GM18909 (cell line): ENCODE results near the gene SNX14.
"Not testable (repeated sequence)": the region's sequence is repeated elsewhere in the genome, so short reads cannot be mapped to it uniquely, and the experiment has no call there.

Experiments
- ATAC-seq: cut with Tn5 transposase; IDR thresholded peaks from one replicate; pipeline ENCODE4 v1.9.1; 2021; ENCODE audit warnings: mild to moderate bottlenecking; ENCODE audit not compliant: unreplicated experiment, poor library complexity

The SNX14 gene

DNA sequence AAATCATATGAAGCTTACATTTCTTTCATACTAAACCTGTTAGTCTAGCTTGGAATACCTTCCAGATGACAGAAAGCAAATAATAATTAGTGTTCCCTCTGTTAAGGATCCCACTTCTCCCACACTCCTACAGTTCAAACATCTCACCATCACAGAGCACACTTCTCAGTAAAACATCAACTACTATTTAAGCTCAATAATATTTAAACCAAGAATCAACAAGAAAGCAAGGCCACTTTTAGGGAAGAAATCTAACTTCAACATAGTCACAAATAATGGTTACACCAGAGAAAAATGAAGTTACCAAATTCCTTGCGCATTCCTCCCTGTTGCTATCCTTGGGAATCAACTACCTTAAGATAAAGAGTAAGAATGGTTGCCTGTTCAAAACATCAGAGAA, 1.6 kb downstream of the SNX14 start:
- ATAC-seq: no peak

DNA sequence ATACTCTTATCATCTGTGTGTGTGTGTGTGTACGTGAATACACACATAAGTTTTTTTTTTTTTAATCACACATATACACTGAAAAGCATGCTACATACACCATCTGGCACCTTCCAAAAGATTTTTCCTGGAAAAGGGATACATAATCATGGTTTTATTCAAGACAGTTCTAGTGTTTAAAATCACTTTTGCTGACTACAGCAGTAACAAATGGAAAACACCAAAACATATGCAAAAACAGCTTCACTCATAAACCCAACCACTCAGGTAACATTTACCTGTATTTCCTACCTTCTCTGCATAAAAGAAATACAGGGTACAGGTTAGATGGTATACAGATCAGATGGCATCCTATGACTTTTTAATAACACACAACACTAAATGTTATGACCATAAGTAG, 2.5 kb downstream of the SNX14 start:
- ATAC-seq: no peak

DNA sequence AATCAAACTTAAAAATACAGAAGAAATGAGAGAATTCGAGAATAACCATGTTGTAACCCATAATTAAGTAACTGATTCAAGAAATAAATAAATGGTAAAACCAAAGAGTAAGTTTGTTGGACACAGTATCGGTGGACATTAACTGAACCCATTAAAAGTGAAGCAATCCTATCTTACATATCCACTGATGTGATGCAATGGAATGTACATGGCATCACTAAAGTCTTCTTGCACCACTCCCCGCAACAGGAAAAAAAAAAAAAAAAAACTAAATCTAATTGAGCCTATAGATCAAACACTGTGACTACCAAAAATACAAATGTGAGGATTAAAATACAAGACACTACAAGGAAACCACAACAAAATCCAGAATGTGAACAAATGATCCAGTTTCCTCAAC, 7.9 kb downstream of the SNX14 start:
- no peak for ATAC-seq

DNA sequence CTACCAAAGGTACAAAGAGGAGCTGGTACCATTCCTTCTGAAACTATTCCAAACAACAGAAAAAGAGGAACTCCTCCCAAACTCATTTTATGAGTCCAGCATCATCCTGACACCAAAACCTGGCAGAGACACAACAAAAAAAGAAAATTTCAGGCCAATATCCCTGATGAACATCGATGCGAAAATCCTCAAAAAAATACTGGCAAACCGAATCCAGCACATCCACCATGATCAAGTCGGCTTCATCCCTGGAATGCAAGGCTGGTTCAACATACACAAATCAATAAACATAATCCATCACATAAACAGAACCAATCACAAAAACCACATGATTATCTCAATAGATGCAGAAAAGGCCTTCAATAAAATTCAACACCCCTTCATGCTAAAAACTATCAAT, 10.8 kb downstream of the SNX14 start:
- not testable (repeated sequence) for ATAC-seq

DNA sequence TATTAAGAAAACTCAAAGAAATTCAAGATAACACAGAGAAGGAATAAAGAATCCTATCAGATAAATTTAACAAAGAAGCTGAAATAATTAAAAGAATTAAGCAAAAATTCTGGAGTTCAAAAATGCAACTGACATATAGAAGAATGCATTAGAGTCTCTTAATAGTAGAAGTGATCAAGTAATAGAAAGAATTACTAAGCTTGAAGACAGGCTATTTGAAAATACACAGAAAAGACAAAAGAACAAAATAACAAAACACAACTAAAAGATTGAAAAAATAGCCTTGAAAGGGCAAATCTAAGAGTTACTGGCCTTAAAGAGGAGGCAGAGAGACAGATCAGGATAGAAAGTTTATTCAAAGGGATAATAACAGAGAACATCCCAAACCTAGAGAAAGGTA, 12.1 kb downstream of the SNX14 start:
- no peak for ATAC-seq

DNA sequence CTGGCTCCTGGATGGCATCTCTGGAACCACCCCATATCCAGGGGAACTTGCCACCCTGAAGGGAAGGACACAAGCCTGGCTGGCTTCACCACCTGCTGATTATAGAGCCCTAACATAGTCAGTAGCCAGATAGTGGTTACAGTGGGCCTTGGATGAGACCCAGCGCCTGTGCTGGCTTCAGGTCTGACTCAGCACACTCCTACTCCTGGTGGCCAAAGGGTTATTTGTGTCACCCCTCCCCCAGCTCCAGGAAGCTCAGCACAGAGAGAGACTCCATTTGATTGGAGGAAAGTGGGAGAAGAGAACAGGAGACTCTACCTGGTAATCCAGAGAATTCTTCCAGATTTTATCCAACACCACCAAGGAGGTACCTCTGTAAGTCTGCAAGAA, 12.8 kb downstream of the SNX14 start:
- peak; percentile 84 for ATAC-seq

DNA sequence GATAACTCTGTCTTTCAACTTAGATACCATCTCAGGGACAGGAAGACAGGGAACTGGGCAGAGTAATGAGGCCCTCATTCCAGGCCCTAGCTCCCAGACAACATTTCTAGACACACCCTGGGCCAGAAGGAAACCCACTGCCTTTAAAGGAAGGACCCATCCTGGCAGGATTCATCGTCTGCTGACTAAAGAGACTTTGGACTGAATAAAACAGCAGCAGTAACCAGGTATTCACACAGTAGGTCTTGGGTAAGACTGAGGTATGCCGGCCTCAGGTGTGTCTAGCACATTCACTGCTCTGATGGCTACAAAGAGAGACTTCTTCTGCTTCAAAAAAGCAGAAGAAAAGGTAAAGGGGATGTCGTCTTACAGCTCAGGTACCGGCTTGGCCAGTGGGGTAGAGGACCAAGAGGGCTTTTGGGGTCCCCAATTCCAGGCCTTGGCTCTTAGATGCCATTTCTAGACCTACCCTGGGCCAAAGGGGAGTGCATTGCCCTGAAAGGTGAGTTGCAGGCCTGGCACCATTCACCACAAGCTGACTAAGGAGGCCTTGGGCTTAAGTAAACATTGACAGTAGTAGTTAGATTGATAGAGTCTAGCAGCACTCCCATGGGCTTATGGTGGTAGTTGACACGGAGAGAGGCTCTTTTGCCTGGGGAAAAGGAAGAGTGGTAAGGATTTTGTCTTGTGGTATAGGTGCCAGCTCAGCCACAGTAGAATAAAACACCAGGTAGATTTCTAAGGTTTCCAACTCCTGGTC, 13.4 kb downstream of the SNX14 start:
- peak; percentile 16 for ATAC-seq

DNA sequence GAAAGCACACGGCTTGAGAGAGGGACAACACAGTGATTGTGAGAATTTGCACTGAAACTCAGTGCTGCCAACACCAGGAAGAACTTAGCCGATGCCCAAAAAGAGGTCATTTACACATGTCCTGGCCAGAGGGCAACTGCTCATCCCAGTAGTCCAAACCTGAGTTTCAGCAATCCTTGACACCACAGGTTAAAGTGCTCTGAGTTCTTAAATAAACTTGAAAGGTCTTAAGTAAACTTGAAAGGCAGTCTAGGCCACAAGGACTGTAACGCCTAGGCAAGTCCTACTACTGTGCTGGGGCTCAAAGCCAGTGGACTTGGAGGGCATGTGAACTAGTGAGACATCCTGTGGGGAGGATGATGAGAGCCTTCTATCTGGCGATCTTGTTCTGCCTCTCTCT, 14.1 kb downstream of the SNX14 start:
- no peak for ATAC-seq

DNA sequence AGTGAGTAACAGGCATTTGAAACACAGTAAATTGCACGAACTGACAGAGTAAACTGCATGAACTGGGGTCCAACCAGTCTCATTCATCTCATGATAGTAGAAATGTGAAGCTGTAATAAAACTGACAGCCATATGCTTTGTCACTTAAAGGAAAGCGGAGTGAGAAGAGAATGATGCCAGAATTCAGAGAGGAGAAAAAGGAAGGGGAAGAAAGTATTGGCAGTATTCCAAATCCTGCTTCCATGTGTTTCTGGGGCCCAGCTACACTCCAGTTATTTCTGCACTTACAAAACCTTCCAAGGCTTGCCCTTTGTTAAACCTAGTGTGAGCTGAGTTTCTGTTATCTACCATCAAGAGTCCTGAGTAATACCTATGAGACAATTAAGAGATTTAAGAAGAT, 17.2 kb downstream of the SNX14 start:
- ATAC-seq: no peak

DNA sequence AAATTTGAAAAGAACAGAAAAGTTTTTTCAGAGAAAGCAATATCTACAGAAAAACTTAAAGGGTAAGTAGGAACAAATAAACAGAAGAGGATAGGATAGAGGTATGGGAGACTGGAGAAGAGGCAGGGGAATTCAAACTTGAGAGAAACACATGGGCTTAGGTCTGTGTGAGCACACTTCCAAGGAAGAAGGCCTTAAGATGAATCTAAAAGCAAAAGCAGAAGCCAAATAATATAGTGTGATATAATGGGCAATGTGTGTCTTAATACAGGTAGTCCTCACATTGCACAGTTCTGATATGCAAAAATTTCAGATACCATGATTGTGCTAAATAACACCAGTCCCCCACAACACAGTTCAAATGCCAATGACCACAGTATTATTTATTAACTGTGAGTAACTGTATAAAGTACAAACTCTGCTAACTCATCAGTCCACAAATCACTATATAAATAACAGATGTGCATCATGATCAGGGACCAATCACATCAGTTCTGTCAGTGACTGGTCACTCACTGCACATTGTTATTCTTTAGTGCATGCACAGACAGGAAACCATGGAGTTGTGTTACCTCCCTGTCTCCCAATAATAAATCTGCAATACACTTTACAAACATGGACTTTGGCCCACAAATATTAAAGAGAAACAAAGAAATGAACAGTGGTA, 18.6 kb downstream of the SNX14 start:
- peak; percentile 50 for ATAC-seq

DNA sequence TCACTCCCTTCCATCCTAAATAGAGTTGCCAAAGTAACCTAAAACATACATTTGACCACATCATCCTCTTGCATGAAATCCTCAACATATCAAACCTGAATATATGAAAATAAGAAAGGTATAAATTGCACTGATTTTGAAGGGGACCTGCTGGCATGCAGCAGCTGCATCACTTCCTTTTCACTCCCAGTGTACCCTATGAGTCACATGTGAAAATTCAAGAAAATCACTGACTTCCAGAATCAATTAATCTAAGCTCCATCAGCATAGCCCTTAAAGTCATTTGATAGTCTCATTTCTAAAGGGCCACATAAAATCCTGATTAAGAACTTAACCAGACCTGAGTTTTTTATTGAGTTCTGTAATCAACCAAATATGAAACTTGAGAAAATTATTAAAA, 24.3 kb downstream of the SNX14 start:
- ATAC-seq: no peak

DNA sequence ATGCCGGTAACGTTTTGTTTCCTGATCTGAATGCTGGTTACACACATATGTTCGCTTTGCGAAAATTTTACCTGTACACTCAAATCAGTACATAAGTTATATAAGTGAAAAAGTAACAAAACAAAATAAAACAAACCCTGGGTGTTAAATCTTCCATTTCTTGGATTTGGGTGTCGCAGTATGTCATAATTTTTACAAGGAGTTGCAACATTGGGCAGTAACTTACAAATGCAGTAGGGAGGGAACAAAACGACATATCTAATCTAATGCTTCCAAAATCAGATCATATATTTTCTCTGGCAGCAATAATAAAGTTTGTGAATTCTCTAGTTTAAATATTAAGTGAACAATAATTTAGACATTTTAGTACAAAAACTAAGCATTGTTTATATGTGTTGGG, 25.2 kb downstream of the SNX14 start:
- ATAC-seq: no peak

DNA sequence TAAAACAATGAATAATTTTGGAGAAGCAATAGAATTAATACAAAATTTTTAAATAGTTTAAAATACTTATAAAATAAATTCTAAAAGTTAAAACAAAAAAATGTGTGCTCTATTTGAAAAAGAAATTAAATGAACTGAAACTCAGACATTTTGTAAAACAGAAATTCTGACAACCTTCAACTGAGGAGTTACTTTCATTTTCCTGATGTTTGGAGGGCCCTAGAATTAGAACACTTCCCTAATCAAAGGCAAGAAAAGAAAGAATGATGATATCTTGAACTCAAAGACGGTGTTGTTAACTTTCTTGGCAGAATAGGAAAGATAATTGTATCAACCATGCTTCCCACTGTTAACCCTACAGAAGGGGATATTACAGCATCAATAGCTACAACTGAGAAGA, 27.9 kb downstream of the SNX14 start:
- ATAC-seq: no peak

DNA sequence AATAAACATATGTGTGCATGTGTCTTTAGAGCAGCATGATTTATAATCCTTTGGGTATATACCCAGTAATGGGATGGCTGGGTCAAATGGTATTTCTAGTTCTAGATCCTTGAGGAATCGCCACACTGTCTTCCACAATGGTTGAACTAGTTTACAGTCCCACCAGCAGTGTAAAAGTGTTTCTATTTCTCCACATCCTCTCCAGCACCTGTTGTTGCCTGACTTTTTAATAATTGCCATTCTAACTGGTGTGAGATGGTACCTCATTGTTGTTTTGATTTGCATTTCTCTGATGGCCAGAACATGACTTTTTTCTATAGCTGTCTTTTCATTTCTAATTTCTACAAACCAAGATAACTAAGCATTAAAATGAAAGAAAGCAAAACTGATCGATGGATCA, 29.4 kb downstream of the SNX14 start:
- not testable (repeated sequence) for ATAC-seq

DNA sequence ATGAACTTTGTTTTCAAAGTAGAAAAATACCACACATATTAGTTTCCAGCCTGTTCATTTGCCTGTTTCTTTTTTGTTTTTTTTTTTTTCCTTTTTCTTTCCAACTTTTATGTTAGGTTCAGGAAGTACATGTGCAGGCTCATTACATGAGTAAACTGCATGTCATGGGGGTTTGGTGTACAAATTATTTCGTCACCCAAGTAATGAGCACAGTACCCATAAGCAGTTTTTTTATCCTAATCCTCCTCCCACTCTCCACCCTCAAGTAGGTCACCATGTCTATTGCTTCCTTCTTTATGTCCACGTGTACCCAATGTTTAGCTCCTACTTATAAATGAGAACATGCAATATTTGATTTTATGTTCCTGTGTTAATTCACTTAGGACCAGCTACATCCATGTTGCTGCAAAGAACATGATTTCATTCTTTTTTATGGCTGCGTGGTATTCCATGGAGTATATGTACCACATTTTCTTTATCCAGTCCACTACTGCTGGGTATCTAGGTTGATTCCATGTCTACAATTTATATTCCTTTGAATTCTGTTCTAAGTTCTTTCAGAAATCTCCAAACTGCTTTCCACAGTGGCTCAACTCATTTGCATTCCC, 31.8 kb downstream of the SNX14 start:
- no peak for ATAC-seq

DNA sequence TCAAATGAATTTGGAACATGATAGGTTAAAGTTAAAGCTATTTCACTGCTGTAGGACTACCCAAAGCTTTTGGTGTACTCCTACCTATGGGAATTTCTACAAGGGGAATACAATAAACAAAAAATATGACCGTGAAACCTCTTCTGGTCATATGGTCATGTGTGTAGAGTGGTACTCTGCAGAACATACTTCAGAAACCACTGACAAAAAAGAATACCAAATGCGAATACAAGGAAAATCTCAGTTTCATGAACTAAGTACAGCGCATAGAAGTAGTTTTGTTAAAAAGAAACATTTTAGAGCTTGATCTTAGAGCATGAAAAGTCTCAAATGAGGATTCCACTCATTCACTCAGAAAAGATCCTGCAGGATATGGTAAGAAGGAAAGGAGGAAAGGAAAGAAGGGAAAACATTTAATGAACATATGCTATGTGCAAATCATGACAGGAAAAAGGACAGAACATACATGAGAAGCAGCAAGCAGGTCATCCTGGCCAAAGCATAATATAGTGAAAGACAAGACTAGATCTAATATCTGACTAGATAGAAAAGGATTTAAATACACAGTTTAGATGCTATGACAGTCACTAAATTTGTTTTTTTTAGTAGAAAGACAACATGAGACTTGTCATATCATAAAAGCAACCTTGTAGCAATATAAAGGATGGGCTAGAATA, 36.5 kb downstream of the SNX14 start:
- ATAC-seq: no peak

DNA sequence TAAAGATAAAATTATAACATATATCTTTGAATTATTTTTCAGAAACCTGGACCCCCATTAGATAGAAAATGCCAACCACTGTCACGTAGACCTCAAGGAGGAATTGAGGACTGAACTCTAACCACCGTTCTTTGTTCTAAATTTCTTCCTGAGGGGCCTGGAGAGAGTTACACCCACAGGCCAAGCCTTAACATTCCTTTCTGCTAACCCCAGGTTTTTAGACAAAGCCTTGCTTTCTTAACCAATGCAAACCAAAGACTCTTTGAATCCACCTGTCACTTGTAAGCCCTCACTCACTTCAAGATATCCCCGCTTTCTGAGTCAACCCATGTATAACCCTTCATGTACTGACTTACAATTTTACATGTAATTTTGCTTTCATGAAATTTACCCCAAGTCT, 41.0 kb downstream of the SNX14 start:
- ATAC-seq: no peak

DNA sequence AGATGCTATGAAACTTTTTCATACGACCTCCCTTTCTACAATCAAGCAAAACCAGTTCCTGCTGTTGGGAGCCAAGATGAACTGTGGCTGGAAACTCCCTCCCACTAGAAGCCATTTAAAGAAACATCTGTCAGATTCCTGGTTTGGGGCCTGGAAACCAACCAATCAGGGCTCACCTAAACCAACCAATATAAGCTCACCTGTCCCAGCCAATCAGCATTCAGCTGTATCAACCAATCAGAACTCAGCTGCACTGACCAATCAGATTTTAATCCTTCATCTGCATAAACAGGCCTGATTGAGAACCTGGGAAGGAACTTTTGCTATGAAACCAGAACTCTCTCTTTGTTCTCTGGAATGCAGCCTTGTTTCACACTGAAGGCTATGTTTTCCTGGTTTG, 42.4 kb downstream of the SNX14 start:
- ATAC-seq: no peak

DNA sequence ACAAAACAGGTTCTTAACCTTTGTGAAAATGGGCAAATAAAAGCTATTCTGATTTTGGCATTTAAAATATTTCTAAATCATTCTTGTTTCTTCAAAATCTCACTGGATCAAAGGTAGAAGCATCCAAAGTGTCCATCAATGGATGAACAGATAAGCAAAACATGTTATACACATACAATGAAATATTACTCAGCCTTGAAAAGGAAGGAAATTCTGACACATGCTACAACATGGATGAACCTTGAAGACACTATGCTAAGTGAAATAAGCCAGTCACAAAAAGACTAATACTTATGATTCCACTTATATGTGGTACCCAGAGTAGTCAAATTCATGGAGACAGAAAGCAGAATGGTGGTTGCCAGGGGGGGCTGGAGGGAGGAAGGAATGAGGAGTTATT, 45.9 kb downstream of the SNX14 start:
- ATAC-seq: no peak

DNA sequence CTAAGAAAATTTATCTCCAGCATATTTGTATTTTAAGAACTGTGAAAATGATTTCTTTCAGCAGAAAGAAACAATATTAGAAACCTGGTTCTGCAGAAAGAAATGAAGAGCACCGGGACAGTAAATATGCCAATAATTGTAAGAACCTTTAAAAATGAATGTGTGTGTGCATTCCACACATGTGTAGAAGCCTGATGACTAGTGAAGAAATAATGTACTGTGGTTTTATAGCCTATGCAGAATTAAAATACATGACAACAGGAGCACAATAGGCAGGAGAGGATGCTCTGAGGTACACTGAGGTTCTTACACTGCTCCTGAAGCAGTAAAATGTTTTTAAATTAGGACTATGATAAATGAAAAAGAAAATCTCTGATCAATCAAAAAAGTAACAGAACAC, 48.9 kb downstream of the SNX14 start:
- no peak for ATAC-seq

DNA sequence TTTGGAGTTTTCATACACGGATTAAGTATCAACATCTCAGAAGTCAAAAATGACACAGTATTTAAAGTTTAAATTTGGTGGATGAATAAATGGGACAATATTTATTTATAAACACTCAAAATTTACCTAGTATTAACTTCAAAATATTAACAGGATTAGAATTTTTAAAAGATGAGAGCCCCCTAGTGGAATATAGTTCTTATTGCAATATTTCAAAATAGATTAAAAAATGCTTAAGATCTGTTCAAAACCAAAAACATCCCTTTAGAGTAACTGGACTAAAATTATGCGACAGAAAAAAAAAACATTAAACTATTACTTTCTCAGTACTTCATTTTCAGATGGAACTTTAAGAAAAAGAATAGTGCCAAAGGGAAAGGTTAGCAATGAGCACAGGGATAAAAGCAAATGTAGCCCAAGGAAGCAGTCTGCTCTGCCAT, 56.6 kb downstream of the SNX14 start:
- ATAC-seq: no peak
